OCI-LY7 (cell line): ENCODE measurements around the gene GPR153. TPM values are rescaled to one million over a fixed set of nuclear protein-coding genes. Genes with fewer than 3 reads are reported as not detected.

Experiments used
- BruUV-seq: library from RNA; stranded (reverse); fragments of 400-500 nt; replicated peaks from 2 replicates; lab custom pipeline; 2021; lab: Mats Ljungman, UMichigan
- CTCF ChIA-PET: fragments of 300-600 bp; sonication (Branson Sonifier 250); formaldehyde crosslinking; loops from one replicate; lab custom pipeline; 2022; ENCODE audit warnings: antibody characterized with exemption; ENCODE audit not compliant: unreplicated experiment; lab: Charles Lee
- POLR2A ChIA-PET: fragments of 300-600 bp; sonication (Branson Sonifier 250); formaldehyde crosslinking; loops from one replicate; lab custom pipeline; 2022; ENCODE audit warnings: antibody characterized with exemption; lab: Charles Lee
- DNase-seq: peaks from one replicate; pipeline ENCODE4 v3.0.0-alpha.2; 2015; ENCODE audit warnings: low spot score
- H2AFZ ChIP-seq: fragments of 200-600 bp; sonication (generic), shearing (Covaris generic); 2 replicates; pipeline ENCODE4 v1.6.1; 2014; ENCODE audit warnings: mild to moderate bottlenecking, antibody characterized with exemption, low read length, moderate library complexity
- H3K27ac ChIP-seq: fragments of 200-600 bp; sonication (generic); 2 replicates; pipeline ENCODE4 v1.5.1; 2014; ENCODE audit warnings: mixed run types, low read depth, mild to moderate bottlenecking, moderate library complexity, low read length, inconsistent platforms; ENCODE audit not compliant: poor library complexity, severe bottlenecking
- H3K36me3 ChIP-seq: fragments of 200-600 bp; sonication (generic); 2 replicates; pipeline ENCODE4 v1.6.1; 2014; ENCODE audit warnings: mild to moderate bottlenecking, antibody characterized with exemption, low read length, moderate library complexity, mixed read lengths; ENCODE audit not compliant: insufficient read depth
- H3K4me1 ChIP-seq: fragments of 200-600 bp; sonication (generic); 2 replicates; pipeline ENCODE4 v1.5.1; 2014; ENCODE audit warnings: mild to moderate bottlenecking, low read length; ENCODE audit not compliant: insufficient read depth, poor library complexity, severe bottlenecking
- H3K4me2 ChIP-seq: fragments of 200-600 bp; sonication (generic); 2 replicates; pipeline ENCODE4 v1.6.1; 2014; ENCODE audit warnings: mild to moderate bottlenecking, low read length
- H3K4me3 ChIP-seq: fragments of 200-600 bp; sonication (generic); 2 replicates; pipeline ENCODE4 v1.5.1; 2014; ENCODE audit warnings: mild to moderate bottlenecking, low read depth, low read length; ENCODE audit not compliant: poor library complexity, severe bottlenecking
- H3K79me2 ChIP-seq: fragments of 200-600 bp; sonication (generic); 2 replicates; pipeline ENCODE4 v1.6.1; 2016; ENCODE audit warnings: low read depth, mild to moderate bottlenecking, low read length, moderate library complexity, mixed read lengths; ENCODE audit not compliant: insufficient read depth
- H3K9me2 ChIP-seq: fragments of 200-600 bp; sonication (generic); 2 replicates; pipeline ENCODE4 v1.6.1; 2016; ENCODE audit warnings: mild to moderate bottlenecking, low read length, mixed read lengths; ENCODE audit not compliant: insufficient read depth
- H3K9me3 ChIP-seq: fragments of 200-600 bp; sonication (generic); 2 replicates; pipeline ENCODE4 v1.6.1; 2014; ENCODE audit warnings: mild to moderate bottlenecking, mixed run types, low read length, mixed read lengths
- H4K20me1 ChIP-seq: fragments of 200-600 bp; sonication (generic); 2 replicates; pipeline ENCODE4 v1.6.1; 2014; ENCODE audit warnings: mild to moderate bottlenecking, antibody characterized with exemption, low read length, moderate library complexity, mixed read lengths; ENCODE audit not compliant: insufficient read depth
- EZH2phosphoT487 ChIP-seq: fragments of 200-600 bp; sonication (generic); IDR thresholded peaks from 2 replicates; pipeline ENCODE4 v1.6.1; 2018; ENCODE audit warnings: low read depth, borderline replicate concordance, mild to moderate bottlenecking, mixed run types, antibody characterized with exemption, low read length, moderate library complexity, mixed read lengths
- intact Hi-C: fragments of 100-400 bp; cut with micrococcal nuclease; formaldehyde crosslinking; loops from one replicate; pipeline ENCODE4 v1.10.0; 2022; ENCODE audit not compliant: unreplicated experiment
- total RNA-seq, 2 experiments: library from RNA; depleted of rRNA in 1 of 2; stranded (reverse); fragments of >200 nt in 1 of 2; shearing (Covaris generic) in 1 of 2; gene quantifications; 2 replicates each; pipeline ENCODE4 v1.2.3, GENCODE V29; 2014 to 2022
- TF ChIP-seq, protein P1 (sequence below): fragments of 200-600 bp; sonication (generic); conservative IDR thresholded peaks from 2 replicates; pipeline ENCODE4 v1.5.1; 2014; ENCODE audit warnings: mild to moderate bottlenecking, antibody characterized with exemption, low read length, moderate library complexity, mixed read lengths

GPR153 gene
- total RNA-seq, 2 experiments from 2014 or later: not detected

DNA sequence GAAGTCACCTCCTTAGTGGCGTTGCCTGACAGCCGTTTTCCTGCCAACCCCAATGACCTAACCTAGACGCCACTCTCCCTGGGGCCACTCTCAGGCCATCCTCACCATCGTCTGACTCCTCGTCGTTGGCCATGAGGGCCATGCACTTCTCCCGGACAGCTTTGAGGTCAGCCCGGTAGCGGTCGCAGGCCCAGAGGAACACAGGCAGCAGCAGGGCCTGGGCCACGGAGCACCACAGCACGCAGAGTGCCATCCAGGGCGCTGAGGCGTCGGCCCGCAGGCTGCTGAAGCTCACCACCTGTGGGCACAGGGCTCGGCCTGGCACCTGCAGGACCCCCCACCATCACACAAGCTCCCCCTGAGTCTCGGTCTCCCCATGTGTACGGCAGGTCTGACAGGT is 9.7 kb downstream of the GPR153 start:
- BruUV-seq: no TSS peak
- no peak for TF ChIP-seq EZH2phosphoT487
- TF ChIP-seq, protein P1, sequence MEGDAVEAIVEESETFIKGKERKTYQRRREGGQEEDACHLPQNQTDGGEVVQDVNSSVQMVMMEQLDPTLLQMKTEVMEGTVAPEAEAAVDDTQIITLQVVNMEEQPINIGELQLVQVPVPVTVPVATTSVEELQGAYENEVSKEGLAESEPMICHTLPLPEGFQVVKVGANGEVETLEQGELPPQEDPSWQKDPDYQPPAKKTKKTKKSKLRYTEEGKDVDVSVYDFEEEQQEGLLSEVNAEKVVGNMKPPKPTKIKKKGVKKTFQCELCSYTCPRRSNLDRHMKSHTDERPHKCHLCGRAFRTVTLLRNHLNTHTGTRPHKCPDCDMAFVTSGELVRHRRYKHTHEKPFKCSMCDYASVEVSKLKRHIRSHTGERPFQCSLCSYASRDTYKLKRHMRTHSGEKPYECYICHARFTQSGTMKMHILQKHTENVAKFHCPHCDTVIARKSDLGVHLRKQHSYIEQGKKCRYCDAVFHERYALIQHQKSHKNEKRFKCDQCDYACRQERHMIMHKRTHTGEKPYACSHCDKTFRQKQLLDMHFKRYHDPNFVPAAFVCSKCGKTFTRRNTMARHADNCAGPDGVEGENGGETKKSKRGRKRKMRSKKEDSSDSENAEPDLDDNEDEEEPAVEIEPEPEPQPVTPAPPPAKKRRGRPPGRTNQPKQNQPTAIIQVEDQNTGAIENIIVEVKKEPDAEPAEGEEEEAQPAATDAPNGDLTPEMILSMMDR: no peak
- POLR2A ChIA-PET: no interaction called here
- H3K27ac ChIP-seq: no peak overlapping the region
- H3K9me3 ChIP-seq: no peaks in the 10 kb centered on the region
- H4K20me1 ChIP-seq: no peaks in the 10 kb centered on the region
- no peaks in the 10 kb centered on the region for H3K79me2 ChIP-seq
- H3K9me2 ChIP-seq: no peaks in the 10 kb centered on the region
- CTCF ChIA-PET: no interaction called here
- no peak overlapping the region for H2AFZ ChIP-seq
- DNase-seq: no peak
- H3K4me2 ChIP-seq: no peak overlapping the region
- intact Hi-C loops: no loop called here
- H3K4me1 ChIP-seq: no peaks in the 10 kb centered on the region
- H3K36me3 ChIP-seq: no peaks in the 10 kb centered on the region
- no peak overlapping the region for H3K4me3 ChIP-seq

DNA sequence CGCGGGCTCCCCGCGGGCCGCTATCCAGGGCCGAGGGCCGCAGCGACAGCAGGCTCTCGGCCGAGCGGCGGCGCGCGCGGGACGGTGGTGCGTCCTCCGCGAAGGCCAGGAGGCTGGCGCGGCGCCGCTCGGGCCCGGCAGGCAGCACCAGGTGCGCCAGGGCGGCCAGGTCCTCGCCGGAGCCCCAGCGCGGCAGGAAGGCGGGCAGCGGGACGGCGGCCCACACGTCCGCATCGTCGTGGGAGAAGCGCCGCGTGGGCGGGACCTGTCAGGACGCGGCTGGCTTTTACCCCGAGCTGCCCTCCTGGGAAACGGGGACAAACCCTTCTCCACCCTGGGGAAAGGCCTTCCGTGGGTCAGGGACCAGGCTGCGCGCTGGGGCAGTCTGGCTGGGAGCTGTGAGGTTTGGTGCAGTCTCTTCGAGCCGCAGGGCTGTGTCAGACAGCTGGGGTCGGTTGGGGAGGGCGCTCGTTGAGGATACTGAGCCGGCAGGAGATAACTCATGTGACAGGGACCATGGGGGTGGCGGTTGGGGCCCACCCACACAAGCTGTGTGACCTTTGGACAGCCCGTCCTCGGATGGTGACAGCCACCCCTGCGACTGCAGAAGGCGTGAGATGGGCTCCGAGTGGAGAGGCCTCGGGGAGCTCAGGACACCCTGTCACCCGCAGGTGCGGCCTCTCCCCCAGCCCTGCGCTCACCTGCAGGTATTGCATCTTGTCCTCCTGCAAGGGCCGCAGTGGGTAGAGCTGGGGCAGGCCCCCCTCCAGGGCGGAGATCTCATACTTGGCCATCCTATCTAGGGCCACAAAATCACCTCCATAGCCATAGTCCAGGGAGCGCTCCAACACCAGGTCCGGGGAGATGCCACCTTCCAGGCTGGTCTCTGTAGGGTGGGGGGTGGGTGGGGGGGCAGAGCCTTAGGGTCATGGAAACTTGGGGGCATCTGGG is 10.9 kb downstream of the GPR153 start:
- Histone ChIP-seq H2AFZ (no peak overlapping the region), H3K4me2 (no peak overlapping the region), H3K79me2 (no peaks in the 10 kb centered on the region), H3K9me3 (no peaks in the 10 kb centered on the region), H3K4me1 (no peaks in the 10 kb centered on the region), H3K36me3 (no peaks in the 10 kb centered on the region), H3K27ac (no peak overlapping the region), H3K4me3 (no peak overlapping the region), H3K9me2 (no peaks in the 10 kb centered on the region), H4K20me1 (no peaks in the 10 kb centered on the region)
- ChIA-PET CTCF (interaction anchor here (0.6 kb wide), 1 partner anchor 89 kb away, joined by 3 read pairs; no protein-coding TSS in a partner anchor), POLR2A (no interaction called here)
- intact Hi-C loops: loop anchor here (5.0 to 10.0 kb wide), 3 partner anchors 107 to 185 kb away; no protein-coding TSS in a partner anchor
- DNase-seq: no peak
- no TSS peak for BruUV-seq
- TF ChIP-seq, protein P1: no peak
- TF ChIP-seq EZH2phosphoT487: no peak
